GM21619 (cell line): Measurements from ENCODE around the gene FADD.

Experiments
- ATAC-seq: cut with Tn5 transposase; IDR thresholded peaks from one replicate; pipeline ENCODE4 v1.9.1; 2021; ENCODE audit not compliant: unreplicated experiment

Gene FADD, protein sequence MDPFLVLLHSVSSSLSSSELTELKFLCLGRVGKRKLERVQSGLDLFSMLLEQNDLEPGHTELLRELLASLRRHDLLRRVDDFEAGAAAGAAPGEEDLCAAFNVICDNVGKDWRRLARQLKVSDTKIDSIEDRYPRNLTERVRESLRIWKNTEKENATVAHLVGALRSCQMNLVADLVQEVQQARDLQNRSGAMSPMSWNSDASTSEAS

DNA sequence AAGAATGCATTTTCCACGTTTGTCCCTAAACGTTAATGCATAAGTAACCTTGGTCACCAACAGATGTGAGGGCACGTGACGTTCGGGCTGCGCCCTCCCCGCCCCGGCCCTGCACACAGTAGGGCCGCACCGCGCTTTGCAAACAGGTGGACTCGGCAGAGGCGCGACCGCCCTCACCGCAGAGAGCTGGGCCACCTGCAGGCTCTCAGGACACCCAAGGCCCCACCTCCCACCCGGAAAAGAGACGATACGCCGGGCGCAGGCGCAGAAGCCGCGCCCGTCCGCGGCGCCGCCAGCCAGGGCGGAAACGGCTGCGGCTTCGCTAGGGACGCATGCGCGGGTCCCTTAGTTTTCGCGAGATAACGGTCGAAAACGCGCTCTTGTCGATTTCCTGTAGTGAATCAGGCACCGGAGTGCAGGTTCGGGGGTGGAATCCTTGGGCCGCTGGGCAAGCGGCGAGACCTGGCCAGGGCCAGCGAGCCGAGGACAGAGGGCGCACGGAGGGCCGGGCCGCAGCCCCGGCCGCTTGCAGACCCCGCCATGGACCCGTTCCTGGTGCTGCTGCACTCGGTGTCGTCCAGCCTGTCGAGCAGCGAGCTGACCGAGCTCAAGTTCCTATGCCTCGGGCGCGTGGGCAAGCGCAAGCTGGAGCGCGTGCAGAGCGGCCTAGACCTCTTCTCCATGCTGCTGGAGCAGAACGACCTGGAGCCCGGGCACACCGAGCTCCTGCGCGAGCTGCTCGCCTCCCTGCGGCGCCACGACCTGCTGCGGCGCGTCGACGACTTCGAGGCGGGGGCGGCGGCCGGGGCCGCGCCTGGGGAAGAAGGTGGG, at the start of gene FADD:
Gene FADD (plus strand): TSS at position 377 of the 831 bp plus-strand sequence. CDS start 164 bp downstream, at position 541.
- peak; percentile 78 for ATAC-seq

DNA sequence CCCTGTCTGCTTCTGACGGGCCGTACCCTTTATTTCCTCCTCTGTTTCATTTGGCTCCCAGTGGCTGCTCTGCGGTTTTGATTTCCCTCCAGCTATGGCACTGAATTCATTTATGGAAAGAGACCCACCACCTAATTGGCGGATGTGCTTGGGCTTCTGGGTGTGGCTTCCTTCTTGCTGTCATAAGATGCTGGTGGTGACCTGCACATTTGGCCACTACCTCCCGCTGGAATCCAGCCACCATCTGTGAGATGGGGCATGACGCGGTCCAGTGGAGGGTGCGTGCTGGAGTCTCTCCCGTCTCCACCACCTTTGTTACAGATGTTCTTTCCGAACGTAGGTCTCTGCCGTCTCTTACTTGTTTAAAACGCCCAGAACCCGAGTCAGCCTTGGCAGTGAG, 47.7 kb upstream of the FADD start:
- no peak for ATAC-seq

DNA sequence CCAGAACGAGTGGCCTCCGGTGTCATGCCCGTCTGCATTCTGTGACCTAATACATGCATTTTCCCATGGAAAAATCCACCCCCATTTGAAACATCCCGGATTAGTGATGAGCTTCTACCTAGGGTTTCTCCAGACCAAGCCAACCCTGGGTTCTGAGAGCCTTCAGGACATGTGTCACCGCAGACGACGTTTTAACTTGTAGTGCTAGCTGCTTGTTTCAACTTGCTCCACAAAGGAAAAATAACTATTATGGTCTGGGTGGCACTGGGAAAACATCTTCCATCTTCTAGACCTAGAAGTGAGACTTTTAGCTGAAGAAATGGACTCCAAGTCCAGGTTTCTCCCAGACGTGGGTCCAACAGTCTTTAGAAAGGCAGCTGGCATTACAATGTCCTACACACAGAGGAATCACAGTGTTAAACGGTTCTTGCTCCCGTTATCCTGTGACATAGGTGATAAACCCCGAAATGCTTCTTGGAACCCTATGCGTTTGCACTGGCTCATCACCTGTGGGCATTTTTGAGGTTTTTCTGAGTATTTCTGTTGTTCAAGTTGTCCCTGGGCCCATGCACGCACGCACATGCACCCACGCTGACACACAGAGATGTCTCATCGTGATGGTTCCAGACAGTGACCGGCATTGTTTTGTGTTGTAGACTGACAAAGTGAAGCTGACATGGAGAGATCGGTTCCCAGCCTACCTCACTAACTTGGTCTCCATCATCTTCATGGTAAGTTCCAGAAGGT, 46.6 kb upstream of the FADD start:
- ATAC-seq: no peak

DNA sequence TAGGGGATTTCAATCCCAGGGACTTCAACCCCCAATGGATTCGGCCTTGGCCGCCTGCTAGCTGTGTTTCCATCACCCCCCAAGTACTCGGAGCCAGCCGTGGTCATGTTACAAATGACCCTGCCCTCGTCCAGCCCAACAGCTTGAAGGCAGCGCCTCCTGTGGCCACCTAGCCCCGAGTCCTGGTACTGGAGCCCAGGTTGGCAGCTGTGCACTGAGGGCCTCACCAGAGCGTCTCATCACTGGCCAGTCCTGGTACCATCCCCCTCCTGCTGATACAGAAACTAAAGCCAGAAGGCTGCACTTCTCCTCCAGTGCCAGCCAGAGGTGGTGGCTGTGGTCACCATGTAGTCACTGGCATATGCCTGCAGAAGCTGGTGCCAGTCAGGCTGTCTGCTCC, 44.9 kb upstream of the FADD start:
- ATAC-seq: no peak

DNA sequence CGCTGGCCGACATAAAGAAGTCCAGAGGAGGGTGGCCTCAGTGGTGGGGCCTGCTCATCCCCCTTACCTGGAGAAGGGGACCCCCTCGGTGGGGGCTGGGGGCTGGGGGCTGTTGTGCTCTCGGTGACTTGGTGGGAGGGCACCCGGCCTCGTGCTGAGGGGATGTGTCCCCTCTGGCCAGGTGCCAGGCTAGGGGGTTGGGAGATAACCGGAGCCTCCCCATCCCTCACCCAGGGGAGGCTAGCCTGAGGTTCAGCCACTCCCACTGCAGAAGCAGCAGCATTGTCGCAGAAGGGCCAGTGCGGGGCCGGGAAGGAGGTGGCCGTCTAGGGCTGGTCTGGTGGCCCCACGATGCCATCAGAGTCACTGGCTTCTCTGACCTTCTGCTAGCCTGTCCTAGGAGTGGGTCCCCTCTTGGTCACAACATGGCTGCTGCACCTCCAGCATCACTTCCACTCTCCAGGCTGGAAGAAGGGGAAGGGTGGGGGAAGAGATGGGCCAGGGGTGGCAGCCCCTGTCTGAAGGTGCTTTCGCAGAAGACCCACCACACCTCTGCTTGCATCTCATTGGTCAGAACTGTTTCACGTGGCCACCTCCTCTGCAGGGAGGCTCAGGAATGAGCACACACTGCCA, 44.2 kb upstream of the FADD start:
- ATAC-seq: no peak

DNA sequence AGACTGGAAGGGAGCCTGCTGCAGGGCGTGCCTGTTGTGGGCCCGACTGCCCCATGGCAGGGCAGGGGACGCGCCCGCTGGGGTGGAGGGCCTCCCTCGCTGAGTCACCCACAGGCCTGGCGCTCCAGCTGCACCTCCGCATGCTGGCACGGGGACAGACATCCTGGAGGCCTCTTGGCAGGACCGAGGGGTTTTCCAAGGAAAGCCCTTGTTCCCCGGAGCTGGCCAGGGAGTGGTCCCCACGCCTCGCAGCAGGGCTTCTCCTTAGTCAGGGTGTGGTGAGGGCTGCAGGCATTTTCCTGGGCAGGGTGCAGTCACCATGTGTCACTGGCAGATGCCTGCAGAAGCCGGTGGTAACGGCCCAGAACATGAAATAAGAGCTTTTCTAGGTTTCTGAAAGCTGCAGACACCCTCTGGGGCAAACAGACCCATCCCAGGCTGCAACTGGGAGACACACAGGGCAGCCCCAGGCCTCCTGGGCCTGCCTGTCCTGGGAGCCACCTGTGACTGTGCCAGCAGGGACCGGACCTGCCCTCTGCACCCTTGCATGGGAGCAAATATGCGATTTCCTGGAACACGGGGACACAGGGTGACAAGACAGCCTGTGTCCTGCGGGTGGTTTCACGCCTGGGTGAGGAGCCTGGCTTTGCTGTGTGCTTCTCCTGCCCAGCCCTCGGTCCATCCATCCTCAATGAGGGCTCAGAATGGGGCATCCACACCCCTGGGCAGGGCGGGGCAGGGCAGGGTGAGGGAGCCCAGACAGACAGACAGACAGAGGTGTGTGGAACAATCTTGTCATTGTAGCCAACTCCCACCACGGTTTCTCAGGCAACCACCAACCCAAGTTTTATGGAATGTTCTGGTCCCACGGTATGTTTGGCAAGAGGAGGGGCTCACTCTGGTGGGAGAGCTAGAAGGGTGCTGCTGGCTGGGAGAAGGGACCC, 43.2 kb upstream of the FADD start:
- no peak for ATAC-seq

DNA sequence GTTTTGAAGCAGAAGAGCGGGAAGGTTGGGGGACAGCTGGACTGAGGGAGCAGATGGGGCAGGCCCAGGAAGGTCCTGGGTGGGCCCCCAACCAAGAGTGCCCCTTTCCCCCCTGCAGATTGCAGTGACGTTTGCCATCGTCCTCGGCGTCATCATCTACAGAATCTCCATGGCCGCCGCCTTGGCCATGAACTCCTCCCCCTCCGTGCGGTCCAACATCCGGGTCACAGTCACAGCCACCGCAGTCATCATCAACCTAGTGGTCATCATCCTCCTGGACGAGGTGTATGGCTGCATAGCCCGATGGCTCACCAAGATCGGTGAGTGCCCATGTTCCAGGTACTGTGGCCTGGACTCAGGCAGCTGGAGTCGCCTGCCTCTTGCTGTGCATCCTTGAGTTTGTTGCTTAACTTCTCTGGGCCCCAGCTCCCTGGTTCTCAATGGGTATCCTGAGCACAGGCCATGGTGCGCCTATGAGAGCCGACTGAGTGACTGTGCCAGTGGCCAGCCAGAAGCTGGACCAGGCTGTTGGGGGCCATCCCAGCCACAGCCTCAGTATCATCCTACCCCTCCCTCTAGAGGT, 42.0 kb upstream of the FADD start:
- no peak for ATAC-seq

DNA sequence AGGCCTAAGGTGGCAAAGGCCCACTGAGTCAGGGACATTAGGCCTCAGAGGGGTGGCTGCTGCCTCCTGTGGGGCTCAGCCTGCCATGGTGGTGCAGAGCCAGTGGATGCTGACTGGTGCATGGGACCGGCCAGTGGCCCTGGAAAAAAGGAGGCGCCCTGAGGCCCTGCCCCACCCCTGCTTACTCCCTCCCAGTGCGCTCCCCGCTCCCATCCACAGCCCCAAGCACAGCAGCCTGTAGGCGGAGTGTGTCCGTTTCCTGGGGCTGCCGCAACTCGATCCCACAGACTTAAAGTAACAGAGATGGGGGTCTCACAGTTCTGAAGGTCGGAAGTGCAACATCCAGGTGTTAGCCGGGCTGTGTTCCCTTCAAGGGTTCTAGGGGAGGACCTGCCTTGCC, 38.4 kb upstream of the FADD start:
- no peak for ATAC-seq

DNA sequence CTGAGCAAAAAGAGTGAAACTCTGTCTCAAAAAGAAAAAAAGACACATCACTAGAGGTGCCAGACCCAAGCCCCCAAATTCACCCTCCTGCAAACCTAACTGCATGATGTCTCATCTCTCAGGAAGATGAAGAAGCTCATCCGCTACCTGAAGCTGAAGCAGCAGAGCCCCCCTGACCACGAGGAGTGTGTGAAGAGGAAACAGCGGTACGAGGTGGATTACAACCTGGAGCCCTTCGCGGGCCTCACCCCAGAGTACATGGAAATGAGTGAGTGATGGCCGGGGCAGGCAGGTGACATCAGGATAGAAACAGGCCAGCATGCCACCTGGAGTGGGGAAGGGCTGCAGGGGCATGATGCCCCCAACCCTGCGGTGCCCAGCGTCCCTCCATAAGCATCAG, 36.0 kb upstream of the FADD start:
- ATAC-seq: no peak

DNA sequence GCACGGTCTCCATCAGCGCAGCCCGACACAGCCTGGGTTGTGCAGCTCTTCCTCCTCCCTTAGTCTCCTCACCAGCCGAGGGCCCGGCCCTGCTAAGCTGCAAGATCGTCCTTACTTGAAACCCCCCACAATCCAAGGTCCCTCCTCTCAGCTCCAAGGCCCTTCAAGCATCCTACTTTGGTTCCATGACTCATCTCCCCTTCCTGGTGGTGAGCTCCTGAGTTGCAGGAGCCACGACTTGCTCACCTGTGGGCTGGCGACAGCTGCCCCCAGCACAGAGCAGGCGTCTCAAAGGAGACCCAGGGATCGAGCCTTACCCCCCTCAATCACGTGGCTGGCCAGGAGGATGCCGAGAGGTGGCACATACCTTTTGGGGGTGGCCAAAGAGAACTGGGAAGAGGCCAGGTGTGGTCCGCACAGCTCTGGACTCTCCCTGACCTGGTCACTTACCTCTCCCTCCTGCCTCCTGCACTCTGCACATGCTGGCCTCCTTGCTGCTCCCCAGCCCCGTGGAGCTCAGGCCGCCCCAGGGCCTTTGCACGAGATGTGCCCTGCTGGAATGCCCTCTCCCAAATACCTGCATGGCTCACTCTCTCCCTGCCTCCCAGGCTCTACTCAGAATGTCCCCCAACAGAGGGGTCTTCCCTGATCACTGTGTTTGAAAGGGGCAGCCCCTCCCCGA, 35.2 kb upstream of the FADD start:
- ATAC-seq: no peak

DNA sequence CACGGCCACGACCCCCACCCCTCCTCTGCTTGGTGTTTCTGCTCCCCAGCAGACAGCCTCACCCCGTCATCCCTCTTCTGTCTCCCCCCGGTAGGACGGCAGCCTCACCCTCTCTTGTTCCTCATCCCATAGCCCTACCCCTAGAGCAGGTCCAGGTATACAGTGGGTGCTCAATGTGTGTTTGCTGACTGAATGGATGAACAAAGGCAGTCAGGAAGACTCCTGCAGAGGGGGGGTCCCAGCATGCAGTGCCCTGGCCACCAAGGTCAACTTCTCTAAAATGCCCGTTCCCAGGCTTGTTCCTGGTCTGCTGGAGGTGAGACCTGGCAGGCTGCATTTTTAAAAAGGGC, 34.7 kb upstream of the FADD start:
- ATAC-seq: no peak

DNA sequence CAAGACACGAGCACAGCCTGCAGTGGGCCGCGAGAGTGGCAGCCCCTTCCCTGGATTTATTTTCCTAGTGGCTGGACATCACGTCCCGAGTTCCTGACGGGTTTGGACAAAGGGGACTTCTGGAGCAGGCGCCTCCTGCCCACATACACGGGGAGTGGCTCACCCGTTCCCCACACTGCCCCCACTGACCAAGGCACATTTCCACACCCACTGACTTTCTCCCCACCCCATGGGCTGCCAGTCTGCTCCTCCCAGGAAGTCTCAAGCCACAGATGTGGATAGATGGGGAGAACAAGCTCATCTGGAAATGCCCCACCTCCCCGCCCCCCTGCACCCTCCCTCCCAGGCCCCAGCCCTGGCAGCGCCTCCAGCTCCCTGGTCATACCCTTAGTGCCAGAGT, 34.0 kb upstream of the FADD start:
- no peak for ATAC-seq

DNA sequence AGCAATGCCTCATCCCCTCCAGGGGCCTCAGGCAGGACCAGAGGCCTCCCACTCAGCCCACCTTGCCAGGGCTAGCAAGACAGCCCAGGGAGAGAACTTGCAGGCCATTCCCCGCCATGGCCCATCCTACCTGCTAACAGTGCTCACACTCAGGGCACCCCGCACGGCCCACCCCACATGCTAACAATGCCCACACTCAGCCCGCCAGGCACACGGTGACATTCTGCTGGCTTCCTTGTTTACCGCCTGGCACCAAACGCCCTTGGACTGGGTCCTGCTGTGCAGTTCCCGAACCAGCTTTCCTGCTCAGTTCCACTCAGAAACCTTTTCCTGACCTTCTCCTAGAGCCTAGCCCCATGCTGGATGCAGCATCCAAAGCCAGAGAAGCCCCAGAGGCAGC, 33.5 kb upstream of the FADD start:
- no peak for ATAC-seq

DNA sequence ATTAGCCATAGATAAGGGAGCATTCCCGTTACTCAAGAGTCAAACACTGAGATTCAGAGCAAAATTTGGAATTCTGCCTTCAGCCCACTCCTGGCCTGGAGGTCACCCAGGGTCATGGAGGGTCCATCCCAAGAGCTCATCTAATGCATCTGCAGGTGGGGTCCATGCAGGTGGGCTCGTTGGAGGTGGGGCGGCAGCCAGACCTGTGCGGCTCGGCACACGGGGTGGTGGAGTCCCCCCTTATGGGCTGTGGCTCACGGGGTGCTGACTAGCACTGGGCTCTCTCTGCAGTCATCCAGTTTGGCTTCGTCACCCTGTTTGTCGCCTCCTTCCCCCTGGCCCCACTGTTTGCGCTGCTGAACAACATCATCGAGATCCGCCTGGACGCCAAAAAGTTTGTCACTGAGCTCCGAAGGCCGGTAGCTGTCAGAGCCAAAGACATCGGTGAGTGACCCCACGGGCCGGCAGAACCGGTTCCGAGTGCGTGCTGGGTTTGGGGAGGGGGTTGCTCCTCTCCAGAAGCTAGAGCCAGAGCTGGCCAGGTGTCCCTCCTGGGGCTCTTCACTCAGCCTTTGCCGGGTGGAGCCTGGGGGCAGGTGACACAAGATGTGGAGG, 32.4 kb upstream of the FADD start:
- ATAC-seq: no peak

DNA sequence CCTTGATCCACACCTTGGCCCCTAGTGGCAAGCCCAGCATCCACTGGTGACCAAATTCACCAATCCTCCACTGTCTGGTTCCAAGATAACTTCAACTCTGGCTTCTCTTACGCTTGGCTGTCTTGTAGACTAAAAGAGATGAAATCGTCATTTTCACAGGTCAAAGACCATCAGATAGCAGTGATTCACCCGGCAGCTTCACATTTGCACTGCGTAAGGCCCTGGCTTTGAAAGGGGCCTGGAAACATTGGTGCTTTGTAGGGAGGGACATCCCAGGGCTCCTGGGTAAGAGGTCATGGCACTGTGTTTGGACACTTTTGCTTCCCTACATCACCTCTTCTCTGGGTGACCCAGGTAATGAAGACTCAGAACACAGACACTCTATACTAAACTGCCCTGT, 30.1 kb upstream of the FADD start:
- no peak for ATAC-seq

DNA sequence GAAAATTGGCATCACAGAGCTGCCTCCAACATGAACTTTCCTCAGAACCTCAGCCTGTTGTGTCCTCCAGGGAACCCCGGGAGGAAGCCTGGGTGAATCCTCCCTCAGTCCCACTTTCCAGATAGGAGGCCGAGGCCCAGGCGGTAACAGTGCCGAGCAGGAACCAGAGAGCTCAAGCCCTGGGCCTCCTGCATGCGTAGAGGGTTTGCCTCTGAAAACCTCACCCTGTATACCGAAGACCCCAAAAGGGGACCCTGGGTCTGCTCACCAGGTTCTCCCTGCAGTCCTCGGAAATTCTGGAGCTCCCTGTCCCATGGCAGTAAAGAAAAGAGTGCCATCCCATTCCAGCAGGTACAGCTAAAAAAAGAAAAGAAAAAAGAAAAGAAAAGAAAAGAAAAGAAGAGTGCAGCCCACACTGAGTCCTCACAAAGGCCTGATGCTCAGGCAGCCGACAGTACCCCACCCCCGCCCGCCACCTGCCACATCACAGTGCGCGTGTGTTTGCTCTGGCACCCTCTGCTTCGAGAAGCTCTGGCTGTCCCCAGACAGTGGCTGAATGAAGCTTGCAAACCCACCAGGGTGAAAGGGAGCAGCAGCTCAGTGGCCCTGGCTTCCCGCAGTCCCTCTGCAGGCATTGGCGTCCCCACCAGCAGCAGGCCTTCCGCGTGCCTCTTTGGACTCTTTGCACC, 28.4 kb upstream of the FADD start:
- no peak for ATAC-seq

DNA sequence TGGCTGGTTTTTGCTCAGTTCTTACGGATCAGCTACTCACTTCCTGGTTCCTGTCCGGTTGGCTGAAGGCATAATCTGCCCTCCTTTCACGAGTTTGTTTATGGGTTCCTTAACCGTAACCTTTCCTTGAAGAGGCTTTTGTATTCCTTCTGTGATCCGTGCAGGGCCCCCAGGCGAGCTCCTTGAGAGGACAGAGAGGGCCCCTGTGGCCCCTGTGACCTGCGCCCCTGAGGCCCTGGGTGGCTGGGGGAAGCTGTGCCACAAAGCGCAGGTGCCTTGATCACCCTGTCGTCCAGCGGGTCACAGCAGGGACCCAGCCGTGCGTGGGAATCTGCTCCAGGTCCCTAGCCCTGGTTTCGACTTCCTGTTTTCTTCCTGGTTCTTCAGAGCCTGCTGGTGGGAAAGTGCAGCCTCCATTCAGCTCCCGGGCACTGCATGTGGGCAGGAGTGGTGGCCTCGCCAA, 27.8 kb upstream of the FADD start:
- no peak for ATAC-seq

DNA sequence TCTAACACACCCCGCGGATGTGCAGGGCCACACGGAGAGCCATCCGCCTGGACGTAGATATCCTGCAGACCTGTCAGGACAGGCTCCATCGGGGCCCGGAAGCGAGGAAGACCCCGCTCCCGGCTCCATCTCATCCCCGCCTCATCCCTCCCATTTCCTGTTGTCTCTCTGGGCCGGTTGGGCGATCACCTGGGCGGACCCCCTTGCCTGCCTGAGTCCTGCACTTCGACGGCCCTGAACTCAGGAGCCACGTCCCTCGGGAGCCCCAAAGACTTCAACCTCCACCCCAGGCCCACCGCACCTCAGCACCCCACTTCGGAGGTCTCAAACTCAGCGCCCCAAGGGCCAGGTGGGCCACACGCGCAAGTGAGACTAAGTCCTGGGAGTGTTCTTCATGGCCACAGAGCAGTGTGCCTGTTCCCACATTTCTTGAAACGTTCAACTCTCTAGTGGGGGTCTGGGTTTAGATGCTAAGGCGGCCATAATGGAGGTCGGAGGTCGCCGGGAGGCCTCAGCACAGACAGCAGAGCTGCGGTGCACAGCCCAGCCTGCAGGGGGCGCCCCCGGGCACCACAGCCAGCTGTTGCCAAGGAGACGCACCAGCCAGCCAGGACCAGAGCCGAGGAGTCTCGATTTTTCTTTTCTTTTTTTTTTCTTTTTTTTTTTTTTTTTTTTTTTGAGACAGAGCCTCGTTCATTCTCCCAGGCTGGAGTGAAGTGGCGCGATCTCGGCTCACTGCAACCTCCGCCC, 26.0 kb upstream of the FADD start:
- no peak for ATAC-seq
